Measurements from ENCODE around the gene MAVS.

MAVS gene

GRCh38 chr20:3803289-3803688, 43.3 kb upstream of the MAVS start:
- no peak for ATAC-seq
- TF ChIP-seq ZC3H10 (CRISPR knock-in tag; IDR thresholded peaks at IDR 0.05): no peak

- TF ChIP-seq CSDC2 (CRISPR knock-in tag; IDR thresholded peaks at IDR 0.05) (no peak), ZFP30 (CRISPR knock-in tag; IDR thresholded peaks at IDR 0.05) (no peak), GLIS3 (CRISPR knock-in tag; IDR thresholded peaks at IDR 0.05) (no peak), OSR1 (CRISPR knock-in tag; IDR thresholded peaks at IDR 0.05) (no peak), ISL1 (CRISPR knock-in tag; IDR thresholded peaks at IDR 0.05) (no peak), ZFP3 (CRISPR knock-in tag; IDR thresholded peaks at IDR 0.05) (no peak), TCF4 (CRISPR knock-in tag; IDR thresholded peaks at IDR 0.05; ENCODE audit: borderline replicate concordance) (no peak), CREB5 (CRISPR knock-in tag; IDR thresholded peaks at IDR 0.05; ENCODE audit: low read depth) (no peak), SNAI2 (CRISPR knock-in tag; IDR thresholded peaks at IDR 0.05) (no peak), PATZ1 (CRISPR knock-in tag; IDR thresholded peaks at IDR 0.05; ENCODE audit: borderline replicate concordance) (no peak), ZNF70 (CRISPR knock-in tag; IDR thresholded peaks at IDR 0.05) (no peak), TSHZ2 (CRISPR knock-in tag; IDR thresholded peaks at IDR 0.05) (no peak), ESRRG (CRISPR knock-in tag; IDR thresholded peaks at IDR 0.05) (no peak), TOX (CRISPR knock-in tag; IDR thresholded peaks at IDR 0.05; ENCODE audit: borderline replicate concordance) (no peak), BACH2 (CRISPR knock-in tag; IDR thresholded peaks at IDR 0.05; ENCODE audit: borderline replicate concordance) (no peak), ZNF8 (CRISPR knock-in tag; IDR thresholded peaks at IDR 0.05) (no peak), PPARA (CRISPR knock-in tag; IDR thresholded peaks at IDR 0.05; ENCODE audit: borderline replicate concordance) (no peak)
- ATAC-seq: no peak
These were observed 42.8 kb upstream of the MAVS start for GRCh38 chr20:3803854-3804253.

- TF ChIP-seq GLIS3 (CRISPR knock-in tag; IDR thresholded peaks at IDR 0.05) (no peak), CSRNP3 (CRISPR knock-in tag; IDR thresholded peaks at IDR 0.05) (no peak), TOX (CRISPR knock-in tag; IDR thresholded peaks at IDR 0.05; ENCODE audit: borderline replicate concordance) (no peak), ZC3H10 (CRISPR knock-in tag; IDR thresholded peaks at IDR 0.05) (no peak)
- ATAC-seq: no peak
These were observed 42.3 kb upstream of the MAVS start for GRCh38 chr20:3804254-3804751.

- no peak for ATAC-seq
- TF ChIP-seq BACH2 (CRISPR knock-in tag; IDR thresholded peaks at IDR 0.05; ENCODE audit: borderline replicate concordance): no peak
- TF ChIP-seq ESRRG (CRISPR knock-in tag; IDR thresholded peaks at IDR 0.05): no peak
- no peak for TF ChIP-seq PPARA (CRISPR knock-in tag; IDR thresholded peaks at IDR 0.05; ENCODE audit: borderline replicate concordance)
- TF ChIP-seq ARNTL (CRISPR knock-in tag; IDR thresholded peaks at IDR 0.05; ENCODE audit: borderline replicate concordance, low read depth): no peak
- no peak for TF ChIP-seq TSHZ2 (CRISPR knock-in tag; IDR thresholded peaks at IDR 0.05)
- TF ChIP-seq ZFP30 (CRISPR knock-in tag; IDR thresholded peaks at IDR 0.05): no peak
- no peak for TF ChIP-seq ZC3H10 (CRISPR knock-in tag; IDR thresholded peaks at IDR 0.05)
- no peak for TF ChIP-seq ZNF565 (CRISPR knock-in tag; conservative IDR thresholded peaks at IDR 0.05; ENCODE audit: low read depth)
- TF ChIP-seq POU6F1 (CRISPR knock-in tag; IDR thresholded peaks at IDR 0.05; ENCODE audit: borderline replicate concordance, low read depth): no peak
- TF ChIP-seq CSDC2 (CRISPR knock-in tag; IDR thresholded peaks at IDR 0.05): no peak
These were observed 41.9 kb upstream of the MAVS start for GRCh38 chr20:3804781-3805180.
